Neural progenitor cell (in vitro differentiated cells): ENCODE results near the gene BMP2K.
"Not testable (repeated sequence)": the region's sequence is repeated elsewhere in the genome, so short reads cannot be mapped to it uniquely, and the experiment has no call there.

Source experiments
- EZH2 ChIP-seq: fragments of 200-600 bp; sonication (generic); IDR thresholded peaks from 2 replicates; pipeline ENCODE4 v1.6.1; 2017; ENCODE audit warnings: antibody characterized with exemption, mild to moderate bottlenecking, moderate library complexity
- EZH2phosphoT487 ChIP-seq: fragments of 200-600 bp; sonication (generic); IDR thresholded peaks from 2 replicates; pipeline ENCODE4 v1.6.1; 2017; ENCODE audit warnings: antibody characterized with exemption
- TF ChIP-seq, protein P1 (sequence below): fragments of 200-600 bp; sonication (generic); IDR thresholded peaks from 2 replicates; pipeline ENCODE4 v1.5.1; 2017; ENCODE audit warnings: antibody characterized with exemption, mild to moderate bottlenecking

DNA sequence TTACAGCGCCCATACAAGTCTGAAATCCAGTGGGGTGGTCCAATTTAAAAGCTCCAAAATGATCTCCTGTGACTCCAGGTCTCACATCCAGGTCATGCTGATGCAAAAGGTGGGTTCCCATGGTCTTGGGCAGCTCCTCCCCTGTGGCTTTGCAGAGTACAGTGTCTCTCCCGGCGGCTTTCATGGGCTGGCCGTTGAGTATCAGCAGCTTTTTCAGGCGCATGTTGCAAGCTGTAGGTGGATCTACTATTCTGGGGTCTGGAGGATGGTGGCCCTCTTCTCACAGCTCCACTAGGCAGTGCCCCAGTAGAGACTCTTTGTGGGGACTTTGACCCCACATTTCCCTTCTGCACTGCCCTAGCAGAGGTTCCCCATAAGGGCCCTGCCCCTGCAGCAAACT lies 92.6 kb downstream of the BMP2K start:
- not testable (repeated sequence) for TF ChIP-seq EZH2, EZH2phosphoT487
- TF ChIP-seq, protein P1, sequence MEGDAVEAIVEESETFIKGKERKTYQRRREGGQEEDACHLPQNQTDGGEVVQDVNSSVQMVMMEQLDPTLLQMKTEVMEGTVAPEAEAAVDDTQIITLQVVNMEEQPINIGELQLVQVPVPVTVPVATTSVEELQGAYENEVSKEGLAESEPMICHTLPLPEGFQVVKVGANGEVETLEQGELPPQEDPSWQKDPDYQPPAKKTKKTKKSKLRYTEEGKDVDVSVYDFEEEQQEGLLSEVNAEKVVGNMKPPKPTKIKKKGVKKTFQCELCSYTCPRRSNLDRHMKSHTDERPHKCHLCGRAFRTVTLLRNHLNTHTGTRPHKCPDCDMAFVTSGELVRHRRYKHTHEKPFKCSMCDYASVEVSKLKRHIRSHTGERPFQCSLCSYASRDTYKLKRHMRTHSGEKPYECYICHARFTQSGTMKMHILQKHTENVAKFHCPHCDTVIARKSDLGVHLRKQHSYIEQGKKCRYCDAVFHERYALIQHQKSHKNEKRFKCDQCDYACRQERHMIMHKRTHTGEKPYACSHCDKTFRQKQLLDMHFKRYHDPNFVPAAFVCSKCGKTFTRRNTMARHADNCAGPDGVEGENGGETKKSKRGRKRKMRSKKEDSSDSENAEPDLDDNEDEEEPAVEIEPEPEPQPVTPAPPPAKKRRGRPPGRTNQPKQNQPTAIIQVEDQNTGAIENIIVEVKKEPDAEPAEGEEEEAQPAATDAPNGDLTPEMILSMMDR = not testable (repeated sequence)
